ENCODE measurements around the gene CYP2A6. TPM values are rescaled to one million over a fixed set of nuclear protein-coding genes. Genes with fewer than 3 reads are reported as not detected.
"Not testable (repeated sequence)": the region's sequence is repeated elsewhere in the genome, so short reads cannot be mapped to it uniquely, and the experiment has no call there.

CYP2A6 gene
- total RNA-seq, result not detected

- Mint-ChIP-seq H3K4me1 (ENCODE audit: low read depth) (peaks cover 14% of the 10 kb centered on the region), H3K27me3 (ENCODE audit: low read depth) (peaks cover 24% of the 10 kb centered on the region)
- intact Hi-C loops (cut with micrococcal nuclease); H3K36me3 Mint-ChIP-seq (ENCODE audit: low read depth); DNase-seq; H3K4me3 Mint-ChIP-seq; H3K27ac Mint-ChIP-seq; H3K9me3 Mint-ChIP-seq: not testable (repeated sequence)
- CTCF ChIA-PET, result interaction anchor here (1.1 kb wide), 1 partner anchor 58 kb away, joined by 3 read pairs; no protein-coding TSS in a partner anchor
Measured at GRCh38 chr19:40850277-40850676, at the start of gene CYP2A6. Gene CYP2A6 (minus strand): TSS chr19:40850447. CDS start chr19:40850426, 21 bp downstream.

GRCh38 chr19:40899964-40900363, 49.7 kb upstream of the CYP2A6 start:
- intact Hi-C loops (cut with micrococcal nuclease); H3K27me3 Mint-ChIP-seq (ENCODE audit: low read depth); H3K36me3 Mint-ChIP-seq (ENCODE audit: low read depth); H3K4me3 Mint-ChIP-seq; H3K9me3 Mint-ChIP-seq; CTCF ChIA-PET: not testable (repeated sequence)
- DNase-seq, result peak; percentile 49
- Mint-ChIP-seq H3K27ac (peak overlapping the region; percentile 62), H3K4me1 (ENCODE audit: low read depth) (peaks cover 15% of the 10 kb centered on the region)

- peak; percentile 8 for DNase-seq
- H3K4me1 Mint-ChIP-seq (ENCODE audit: low read depth), result peaks cover 15% of the 10 kb centered on the region
- H3K4me3 Mint-ChIP-seq; CTCF ChIA-PET; intact Hi-C loops (cut with micrococcal nuclease); H3K27me3 Mint-ChIP-seq (ENCODE audit: low read depth); H3K36me3 Mint-ChIP-seq (ENCODE audit: low read depth); H3K9me3 Mint-ChIP-seq; H3K27ac Mint-ChIP-seq: not testable (repeated sequence)
Measured at GRCh38 chr19:40896843-40897789, 46.9 kb upstream of the CYP2A6 start.

GRCh38 chr19:40896418-40896796, 46.2 kb upstream of the CYP2A6 start:
- H3K27me3 Mint-ChIP-seq (ENCODE audit: low read depth), result peaks cover 7% of the 10 kb centered on the region
- no peaks in the 10 kb centered on the region for H3K36me3 Mint-ChIP-seq (ENCODE audit: low read depth)
- no peak for DNase-seq
- CTCF ChIA-PET, result no interaction called here
- no peaks in the 10 kb centered on the region for H3K9me3 Mint-ChIP-seq
- H3K27ac Mint-ChIP-seq, result no peak overlapping the region
- peaks cover 15% of the 10 kb centered on the region for H3K4me1 Mint-ChIP-seq (ENCODE audit: low read depth)
- H3K4me3 Mint-ChIP-seq, result no peak overlapping the region
- intact Hi-C loops (cut with micrococcal nuclease), result no loop called here

GRCh38 chr19:40893112-40893511, 42.9 kb upstream of the CYP2A6 start:
- H3K27ac Mint-ChIP-seq, result no peak overlapping the region
- no peak for DNase-seq
- no peak overlapping the region for H3K4me3 Mint-ChIP-seq
- H3K36me3 Mint-ChIP-seq (ENCODE audit: low read depth), result no peaks in the 10 kb centered on the region
- no peaks in the 10 kb centered on the region for H3K9me3 Mint-ChIP-seq
- intact Hi-C loops (cut with micrococcal nuclease), result no loop called here
- H3K4me1 Mint-ChIP-seq (ENCODE audit: low read depth), result no peaks in the 10 kb centered on the region
- H3K27me3 Mint-ChIP-seq (ENCODE audit: low read depth), result peaks cover 14% of the 10 kb centered on the region
- CTCF ChIA-PET, result no interaction called here

- CTCF ChIA-PET, result no interaction called here
- Mint-ChIP-seq H3K27ac (no peak overlapping the region), H3K36me3 (ENCODE audit: low read depth) (no peaks in the 10 kb centered on the region), H3K4me3 (no peak overlapping the region), H3K9me3 (no peaks in the 10 kb centered on the region), H3K4me1 (ENCODE audit: low read depth) (no peaks in the 10 kb centered on the region), H3K27me3 (ENCODE audit: low read depth) (peaks cover 14% of the 10 kb centered on the region)
- no peak for DNase-seq
- intact Hi-C loops (cut with micrococcal nuclease), result no loop called here
Measured at GRCh38 chr19:40889366-40889765, 39.1 kb upstream of the CYP2A6 start.

GRCh38 chr19:40888191-40888590, 37.9 kb upstream of the CYP2A6 start:
- H3K27me3 Mint-ChIP-seq (ENCODE audit: low read depth), result peaks cover 10% of the 10 kb centered on the region
- no peak for DNase-seq
- H3K27ac Mint-ChIP-seq, result no peak overlapping the region
- intact Hi-C loops (cut with micrococcal nuclease), result no loop called here
- H3K4me1 Mint-ChIP-seq (ENCODE audit: low read depth), result no peaks in the 10 kb centered on the region
- no peaks in the 10 kb centered on the region for H3K36me3 Mint-ChIP-seq (ENCODE audit: low read depth)
- CTCF ChIA-PET, result no interaction called here
- no peak overlapping the region for H3K4me3 Mint-ChIP-seq
- no peaks in the 10 kb centered on the region for H3K9me3 Mint-ChIP-seq

GRCh38 chr19:40884187-40884931, 34.1 kb upstream of the CYP2A6 start:
- H3K36me3 Mint-ChIP-seq (ENCODE audit: low read depth); H3K4me1 Mint-ChIP-seq (ENCODE audit: low read depth); intact Hi-C loops (cut with micrococcal nuclease); H3K4me3 Mint-ChIP-seq; CTCF ChIA-PET; H3K9me3 Mint-ChIP-seq; DNase-seq; H3K27ac Mint-ChIP-seq: not testable (repeated sequence)
- H3K27me3 Mint-ChIP-seq (ENCODE audit: low read depth), result peaks cover 23% of the 10 kb centered on the region

GRCh38 chr19:40882062-40882461, 31.8 kb upstream of the CYP2A6 start, which contains the start of gene CYP2A7:
Gene CYP2A7 (minus strand): TSS chr19:40882231. CDS start chr19:40882210, 21 bp downstream.
- H3K27ac Mint-ChIP-seq, result not testable (repeated sequence)

GRCh38 chr19:40879349-40879748, 29.1 kb upstream of the CYP2A6 start:
- H3K4me1 Mint-ChIP-seq (ENCODE audit: low read depth); H3K36me3 Mint-ChIP-seq (ENCODE audit: low read depth); DNase-seq; intact Hi-C loops (cut with micrococcal nuclease); H3K9me3 Mint-ChIP-seq; H3K4me3 Mint-ChIP-seq; CTCF ChIA-PET; H3K27ac Mint-ChIP-seq: not testable (repeated sequence)
- peaks cover 37% of the 10 kb centered on the region for H3K27me3 Mint-ChIP-seq (ENCODE audit: low read depth)

More at GRCh38 chr19:40882062-40882461, 31.8 kb upstream of the CYP2A6 start, which contains the start of gene CYP2A7:
- intact Hi-C loops (cut with micrococcal nuclease); H3K36me3 Mint-ChIP-seq (ENCODE audit: low read depth); CTCF ChIA-PET; H3K4me1 Mint-ChIP-seq (ENCODE audit: low read depth); H3K9me3 Mint-ChIP-seq; H3K4me3 Mint-ChIP-seq; DNase-seq: not testable (repeated sequence)
- peaks cover 30% of the 10 kb centered on the region for H3K27me3 Mint-ChIP-seq (ENCODE audit: low read depth)

GRCh38 chr19:40875526-40875951, 25.3 kb upstream of the CYP2A6 start:
- peak; percentile 100 for DNase-seq
- CTCF ChIA-PET; H3K4me1 Mint-ChIP-seq (ENCODE audit: low read depth); H3K36me3 Mint-ChIP-seq (ENCODE audit: low read depth); H3K9me3 Mint-ChIP-seq: not testable (repeated sequence)
- H3K4me3 Mint-ChIP-seq, result peak overlapping the region; percentile 68
- H3K27ac Mint-ChIP-seq, result peak overlapping the region; percentile 59
- intact Hi-C loops (cut with micrococcal nuclease), result loop anchor here (2.0 kb wide), 2 partner anchors 31 to 33 kb away; no protein-coding TSS in a partner anchor
- H3K27me3 Mint-ChIP-seq (ENCODE audit: low read depth), result peaks cover 26% of the 10 kb centered on the region

- H3K36me3 Mint-ChIP-seq (ENCODE audit: low read depth); H3K9me3 Mint-ChIP-seq; H3K4me1 Mint-ChIP-seq (ENCODE audit: low read depth); CTCF ChIA-PET; DNase-seq: not testable (repeated sequence)
- Mint-ChIP-seq H3K4me3 (peak overlapping the region; percentile 68), H3K27me3 (ENCODE audit: low read depth) (peaks cover 25% of the 10 kb centered on the region), H3K27ac (peak overlapping the region; percentile 59)
- intact Hi-C loops (cut with micrococcal nuclease), result loop anchor here (2.0 kb wide), 2 partner anchors 30 to 34 kb away; no protein-coding TSS in a partner anchor
Measured at GRCh38 chr19:40874874-40875273, 24.6 kb upstream of the CYP2A6 start.

All from activated naive CD4-positive, alpha-beta T cell treated with anti-CD3 and anti-CD28 coated beads for 36 hours (primary cell).